HG03025 (cell line): ENCODE results near the gene TTC28.
"Not testable (repeated sequence)": the region's sequence is repeated elsewhere in the genome, so short reads cannot be mapped to it uniquely, and the experiment has no call there.

ENCODE experiments used
- ATAC-seq: cut with Tn5 transposase; IDR thresholded peaks from one replicate; pipeline ENCODE4 v1.9.1; 2021; ENCODE audit warnings: mild to moderate bottlenecking, moderate library complexity; ENCODE audit not compliant: unreplicated experiment, low FRiP score

Gene TTC28

DNA sequence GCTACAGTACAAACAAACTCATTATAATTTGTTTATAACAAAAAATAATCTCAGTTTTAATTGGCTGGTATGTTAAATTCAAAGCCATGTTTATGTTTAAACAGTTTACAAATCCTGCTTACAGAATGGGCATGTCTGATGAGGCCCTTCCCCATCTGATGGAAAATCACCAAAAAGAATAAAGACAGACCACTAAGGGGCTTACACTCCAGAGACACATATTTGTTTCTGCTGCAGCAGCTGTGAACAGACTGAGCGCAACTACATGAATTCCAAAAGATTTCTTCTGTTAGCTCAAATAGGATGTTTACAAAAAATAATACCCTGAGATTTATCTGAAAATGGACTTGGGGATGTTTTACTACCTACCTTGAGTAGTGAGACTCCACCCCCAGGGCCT is 585.9 kb downstream of the TTC28 start:
- no peak for ATAC-seq

DNA sequence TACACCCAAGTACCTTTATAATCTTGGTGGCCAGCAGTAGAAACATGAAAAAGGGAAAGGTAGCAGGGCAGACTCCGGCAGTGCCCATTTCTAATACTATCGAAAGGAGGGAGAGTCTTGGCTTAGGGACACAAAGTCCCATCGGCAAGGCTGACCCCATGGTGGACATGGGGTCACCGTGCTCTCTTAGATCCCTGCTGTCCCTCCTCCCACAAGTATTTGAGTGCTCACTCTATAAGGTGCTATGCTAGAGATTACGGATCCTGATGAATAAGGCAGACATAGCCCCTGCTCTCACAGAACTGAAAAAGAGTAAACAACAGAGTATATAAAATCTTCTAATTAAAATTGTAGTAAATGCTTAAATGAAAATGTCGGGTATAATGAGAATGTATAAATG is 588.2 kb downstream of the TTC28 start:
- no peak for ATAC-seq

- not testable (repeated sequence) for ATAC-seq
Observed at GRCh38 chr22:28089541-28089940, 590.1 kb downstream of the TTC28 start.

- no peak for ATAC-seq
Observed at GRCh38 chr22:28077166-28077565, 602.5 kb downstream of the TTC28 start.

GRCh38 chr22:28075358-28075981 is 604.2 kb downstream of the TTC28 start:
- ATAC-seq, result no peak

DNA sequence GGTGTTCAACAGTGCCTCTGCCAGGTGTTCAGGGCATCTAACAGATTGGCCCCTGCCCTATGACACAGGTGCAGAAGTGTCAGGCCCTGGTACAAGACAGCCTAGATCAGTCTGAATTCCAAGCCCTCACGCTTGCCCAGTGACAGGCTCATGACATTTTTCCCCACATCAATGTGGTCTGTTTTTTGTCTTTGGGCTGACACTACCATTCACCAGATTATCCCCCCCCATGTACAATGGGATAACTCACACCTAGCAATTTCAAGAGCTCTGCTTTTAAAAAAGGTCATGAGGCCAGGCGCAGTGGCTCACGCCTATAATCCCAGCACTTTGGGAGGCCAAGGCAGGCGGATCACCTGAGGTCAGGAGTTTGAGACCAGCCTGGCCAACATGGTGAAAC is 605.1 kb downstream of the TTC28 start:
- ATAC-seq, result no peak

GRCh38 chr22:28072066-28072465 is 607.6 kb downstream of the TTC28 start:
- no peak for ATAC-seq

GRCh38 chr22:28068826-28069225 is 610.8 kb downstream of the TTC28 start:
- ATAC-seq, result no peak

- ATAC-seq, result no peak
Observed at GRCh38 chr22:28064920-28065319, 614.7 kb downstream of the TTC28 start.

- ATAC-seq, result no peak
Observed at GRCh38 chr22:28063656-28064055, 616.0 kb downstream of the TTC28 start.

DNA sequence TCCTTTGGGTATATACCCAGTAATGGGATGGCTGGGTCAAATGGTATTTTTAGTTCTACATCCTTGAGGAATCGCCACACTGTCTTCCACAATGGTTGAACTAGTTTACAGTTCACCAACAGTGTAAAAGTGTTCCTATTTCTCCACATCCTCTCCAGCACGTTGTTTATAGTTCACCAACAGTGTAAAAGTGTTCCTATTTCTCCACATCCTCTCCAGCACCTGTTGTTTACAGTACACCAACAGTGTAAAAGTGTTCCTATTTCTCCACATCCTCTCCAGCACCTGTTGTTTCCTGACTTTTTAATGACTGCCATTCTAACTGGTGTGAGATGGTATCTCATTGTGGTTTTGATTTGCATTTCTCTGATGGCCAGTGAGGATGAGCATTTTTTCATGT is 619.0 kb downstream of the TTC28 start:
- ATAC-seq, result not testable (repeated sequence)

DNA sequence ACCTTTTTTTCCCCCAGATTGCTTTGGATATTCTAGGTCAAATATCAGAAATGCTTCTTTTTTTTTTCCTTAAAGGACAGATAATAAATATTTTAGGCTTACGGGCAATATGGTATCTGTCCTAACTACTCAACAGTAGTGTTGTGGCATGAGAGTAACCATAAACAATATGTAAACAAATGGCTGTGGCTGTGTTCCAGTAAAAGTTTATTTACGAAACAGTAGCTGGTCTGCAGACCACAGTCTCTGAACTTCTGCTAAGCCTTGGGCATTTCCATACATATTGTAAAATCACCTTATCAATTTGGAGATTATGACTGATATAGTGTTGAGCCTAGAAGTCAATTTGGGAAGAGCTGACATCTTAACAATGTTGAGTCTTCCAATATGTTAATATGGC is 621.6 kb downstream of the TTC28 start:
- ATAC-seq, result no peak

DNA sequence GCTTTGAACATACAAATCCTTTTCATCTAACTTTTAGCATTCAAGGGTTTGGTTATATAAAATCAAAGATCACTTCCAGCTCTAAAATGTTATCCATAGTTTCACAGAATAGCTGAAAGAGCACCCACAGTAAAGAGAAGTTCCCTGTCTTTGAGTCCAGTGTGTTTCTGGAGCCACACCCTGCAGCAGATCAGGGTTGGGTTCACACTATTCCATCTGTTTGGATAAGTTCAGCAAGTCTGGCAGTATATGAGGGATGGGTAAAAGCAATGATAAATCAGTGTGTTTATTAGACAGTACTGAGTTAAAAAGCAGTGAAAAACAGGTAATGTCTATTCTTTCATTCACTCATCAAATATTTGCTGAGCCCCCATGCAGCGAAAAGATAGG is 624.8 kb downstream of the TTC28 start:
- no peak for ATAC-seq

- no peak for ATAC-seq
Observed at GRCh38 chr22:28053896-28054818, 625.5 kb downstream of the TTC28 start.

DNA sequence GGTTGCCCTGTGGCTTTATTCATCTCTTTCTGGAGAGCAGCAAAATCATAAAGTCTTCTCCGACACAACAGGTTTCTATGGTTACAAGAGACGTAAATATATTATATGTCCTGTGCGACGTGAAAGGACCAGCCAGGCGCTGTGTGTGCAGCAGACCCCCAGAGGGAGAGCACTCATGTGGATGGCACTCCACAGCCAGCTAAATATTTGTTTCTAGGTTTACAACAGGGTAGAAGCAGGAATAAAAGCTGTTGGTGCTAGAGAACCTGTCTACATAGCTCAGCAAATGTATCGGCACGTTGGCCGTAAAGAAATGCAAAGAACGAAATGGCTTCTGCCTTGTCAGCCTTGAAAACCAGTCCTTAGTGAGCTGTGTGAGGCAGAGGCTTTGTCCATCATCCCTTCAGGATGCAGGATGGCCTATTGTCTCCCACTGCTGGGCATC is 626.8 kb downstream of the TTC28 start:
- no peak for ATAC-seq

DNA sequence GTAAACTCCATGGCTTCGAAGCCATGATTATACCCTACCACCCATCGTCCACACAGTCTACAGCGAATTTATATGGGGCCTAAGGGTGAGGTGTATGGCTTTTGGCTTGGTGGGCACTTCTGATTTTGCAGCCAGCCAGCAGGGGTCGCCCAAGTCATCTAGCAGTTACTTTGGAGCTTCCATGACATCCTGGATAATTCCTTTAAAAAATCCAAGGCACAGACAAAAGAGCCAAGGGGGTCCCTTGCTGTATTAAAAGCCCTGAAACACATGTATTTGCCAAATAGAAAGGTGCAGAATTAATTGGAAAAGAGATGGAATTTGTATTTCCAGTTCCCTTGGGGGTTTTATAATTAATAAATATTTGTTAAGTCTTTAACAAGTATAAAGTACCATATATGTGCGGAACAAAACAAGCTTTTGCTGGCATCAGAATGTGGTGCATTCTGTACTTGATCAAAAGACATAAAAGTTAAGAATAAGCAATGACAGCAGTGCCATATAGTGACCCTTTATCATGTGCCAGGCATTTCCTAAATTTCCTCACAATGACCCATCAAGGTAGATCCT is 627.8 kb downstream of the TTC28 start:
- no peak for ATAC-seq

DNA sequence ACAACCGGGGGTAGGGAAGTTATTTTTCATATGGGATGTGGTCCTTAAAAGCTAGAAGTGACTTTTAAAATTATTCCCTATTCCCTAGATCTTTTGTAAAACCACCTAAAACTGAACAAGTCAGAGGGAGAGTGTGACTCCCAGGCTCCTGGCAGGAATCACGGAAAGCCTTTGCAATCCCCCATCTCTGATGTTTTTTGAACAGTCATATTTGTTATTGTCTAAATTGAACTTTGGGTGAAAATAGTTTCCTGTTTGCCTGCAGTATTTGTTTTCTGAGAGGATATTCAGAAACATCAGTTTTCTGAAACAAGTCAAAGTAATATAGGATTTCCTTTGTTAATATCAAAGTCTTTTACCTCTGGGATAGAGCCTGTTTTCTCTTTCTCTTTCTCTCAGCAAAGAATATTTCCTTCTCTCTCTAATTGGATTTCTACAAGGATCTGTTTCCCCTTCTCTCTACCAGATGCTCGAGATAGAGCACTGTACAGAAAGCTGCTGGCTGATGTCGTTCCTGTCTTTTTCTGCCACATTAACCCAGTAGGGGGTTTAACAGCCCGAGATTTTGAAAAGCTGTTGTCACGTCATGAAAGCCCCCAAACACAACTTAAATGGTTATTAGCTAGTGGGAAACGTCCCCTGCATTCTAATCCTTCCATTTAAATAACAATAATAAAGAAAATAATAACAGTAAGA is 628.4 kb downstream of the TTC28 start:
- no peak for ATAC-seq

DNA sequence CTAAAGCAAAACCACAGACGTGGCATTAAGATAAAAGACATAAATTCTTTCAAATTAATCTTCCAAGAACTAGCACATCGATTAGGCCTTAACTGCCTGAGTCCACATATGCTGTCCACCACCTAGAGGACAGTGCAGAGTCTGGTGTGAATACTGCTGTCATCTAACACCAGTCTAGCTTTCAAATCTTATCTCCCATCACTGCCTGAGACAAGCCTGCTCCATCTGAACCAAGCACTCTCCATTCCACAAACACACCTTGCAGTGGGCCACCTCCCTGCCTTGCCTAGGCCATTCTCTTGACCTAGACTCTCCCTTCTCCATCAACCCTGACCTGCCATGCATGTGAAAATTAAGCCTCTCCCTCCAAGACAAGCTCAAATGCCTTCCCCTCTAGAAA is 631.1 kb downstream of the TTC28 start:
- no peak for ATAC-seq

DNA sequence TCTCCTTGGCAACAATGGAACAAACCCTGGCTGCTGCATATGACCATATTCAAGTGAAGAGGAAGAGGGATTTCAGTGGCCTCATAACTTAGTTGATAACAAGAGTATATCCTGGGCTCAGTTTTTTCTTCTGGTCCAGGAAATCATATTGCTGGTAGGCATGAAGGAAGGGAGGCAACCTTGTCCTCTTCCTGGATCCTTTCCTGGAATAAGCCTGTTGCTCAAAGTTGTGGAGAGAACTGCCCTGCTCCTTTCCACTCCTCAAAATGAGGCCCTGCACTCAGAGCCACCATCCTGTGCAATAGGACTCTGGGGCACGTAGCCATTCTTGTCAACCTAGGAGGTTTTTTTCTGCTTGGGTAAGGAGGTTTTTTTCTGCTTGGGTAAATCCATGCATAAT is 631.9 kb downstream of the TTC28 start:
- no peak for ATAC-seq

DNA sequence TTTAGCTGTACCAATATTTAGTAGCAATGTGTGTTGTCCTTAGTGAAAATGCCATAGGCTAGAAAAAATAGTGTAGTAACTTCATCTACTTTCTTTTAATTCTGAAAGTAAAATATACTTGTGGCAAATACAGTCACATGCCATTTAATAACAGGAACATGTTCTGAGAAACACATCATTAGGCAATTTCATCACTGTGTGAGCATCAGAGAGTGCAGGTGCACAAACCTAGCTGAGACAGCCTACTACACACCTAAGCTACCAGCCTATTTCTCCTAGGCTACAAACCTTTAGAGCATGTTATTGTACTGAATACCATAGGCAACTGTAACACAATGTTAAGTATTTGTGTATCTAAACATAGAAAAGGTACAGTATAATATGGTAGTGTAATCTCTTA is 633.5 kb downstream of the TTC28 start:
- no peak for ATAC-seq

DNA sequence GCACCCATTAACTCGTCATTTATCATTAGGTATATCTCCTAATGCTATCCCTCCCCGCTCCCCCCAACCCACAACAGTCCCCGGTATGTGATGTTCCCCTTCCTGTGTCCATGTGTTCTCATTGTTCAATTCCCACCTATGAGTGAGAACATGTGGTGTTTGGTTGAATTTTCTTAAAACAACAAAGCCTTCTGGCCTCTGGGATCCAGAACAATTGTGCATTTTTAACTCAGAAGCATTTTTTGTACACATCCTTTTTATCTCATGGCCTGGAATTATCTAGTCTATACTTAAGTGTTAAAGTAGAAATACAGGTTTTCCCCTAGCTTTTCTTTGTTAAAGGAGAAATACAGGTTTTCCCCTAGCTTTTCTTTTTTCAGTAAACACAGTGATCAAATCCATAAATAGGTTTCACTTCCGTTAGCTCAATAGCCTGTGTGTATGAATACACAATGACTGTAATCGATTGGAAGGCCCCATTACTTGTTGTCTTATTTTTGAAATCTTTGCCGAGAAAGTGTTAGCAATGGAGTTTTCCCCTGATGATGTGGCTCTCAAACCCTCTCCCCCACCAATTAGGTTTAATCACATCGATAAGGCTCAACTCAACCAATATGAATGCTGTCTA is 635.0 kb downstream of the TTC28 start:
- no peak for ATAC-seq
